Activated CD4-positive, alpha-beta memory T cell treated with anti-CD3 and anti-CD28 coated beads, Interleukin-2, amount 10 ng/mL, durations not matched to agents 7 days and 5 days (primary cell): Measurements from ENCODE around the gene CAMTA1. TPM values are rescaled to one million over a fixed set of nuclear protein-coding genes. Genes with fewer than 3 reads are reported as not detected.
"Not testable (repeated sequence)": the region's sequence is repeated elsewhere in the genome, so short reads cannot be mapped to it uniquely, and the experiment has no call there.

Source experiments
- CTCF ChIA-PET: fragments of 350-600 bp; sonication (Branson Sonifier 250); formaldehyde crosslinking; loops from one replicate; lab custom pipeline; 2021; ENCODE audit warnings: antibody characterized with exemption, inconsistent platforms; lab: Charles Lee
- POLR2A ChIA-PET: fragments of 350-600 bp; sonication (Branson Sonifier 250); formaldehyde crosslinking; loops from one replicate; lab custom pipeline; 2021; ENCODE audit warnings: antibody characterized with exemption; lab: Charles Lee
- DNase-seq: peaks from one replicate; pipeline ENCODE4 v3.0.0-alpha.2; 2020
- H3K27ac Mint-ChIP-seq: one replicate; pipeline ENCODE4 v1.8.0; 2021; ENCODE audit warnings: mild to moderate bottlenecking, mixed read lengths
- H3K27me3 Mint-ChIP-seq: one replicate; pipeline ENCODE4 v1.8.0; 2021; ENCODE audit warnings: mixed read lengths
- H3K36me3 Mint-ChIP-seq: one replicate; pipeline ENCODE4 v1.8.0; 2021; ENCODE audit warnings: low read depth, mixed read lengths
- H3K4me1 Mint-ChIP-seq: one replicate; pipeline ENCODE4 v1.8.0; 2021; ENCODE audit warnings: mixed read lengths
- H3K4me3 Mint-ChIP-seq: one replicate; pipeline ENCODE4 v1.8.0; 2021; ENCODE audit warnings: mild to moderate bottlenecking, mixed read lengths
- H3K9me3 Mint-ChIP-seq: one replicate; pipeline ENCODE4 v1.8.0; 2021; ENCODE audit warnings: mixed read lengths
- total RNA-seq, 2 experiments: library from RNA; stranded (reverse); gene quantifications; one replicate each; pipeline ENCODE4 v1.2.3, GENCODE V29; 2021

CAMTA1 gene
- total RNA-seq, 2 experiments from 2014 or later: 43.0 to 47.3 TPM

DNA sequence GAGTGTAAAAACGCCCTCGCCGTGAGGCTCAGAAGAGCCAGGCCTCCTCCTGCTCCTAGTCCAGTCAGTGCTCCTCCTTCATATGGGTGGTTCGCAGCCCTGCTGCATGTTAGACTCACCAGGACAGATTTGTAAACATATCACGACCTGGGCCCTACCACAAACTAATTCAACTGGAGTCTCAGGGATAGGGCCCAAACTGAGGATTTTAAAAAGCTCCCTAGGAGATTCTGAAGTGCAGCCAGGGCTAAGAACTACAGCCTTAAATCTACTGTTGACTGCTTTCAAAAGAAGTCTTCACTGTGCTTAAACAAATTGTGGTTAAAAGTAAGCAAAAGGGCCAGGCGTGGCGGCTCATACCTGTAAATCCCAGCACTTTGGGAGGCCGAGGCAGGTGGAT is 57.0 kb downstream of the CAMTA1 start:
- POLR2A ChIA-PET: no interaction called here
- Mint-ChIP-seq H3K4me3 (no peak overlapping the region), H3K36me3 (peaks cover 9% of the 10 kb centered on the region), H3K27ac (no peak overlapping the region), H3K4me1 (no peaks in the 10 kb centered on the region), H3K9me3 (peaks cover 4% of the 10 kb centered on the region), H3K27me3 (no peaks in the 10 kb centered on the region)
- CTCF ChIA-PET: interaction anchor here (0.7 kb wide), 1 partner anchor 366 kb away, joined by 3 read pairs; no protein-coding TSS in a partner anchor
- DNase-seq: no peak

DNA sequence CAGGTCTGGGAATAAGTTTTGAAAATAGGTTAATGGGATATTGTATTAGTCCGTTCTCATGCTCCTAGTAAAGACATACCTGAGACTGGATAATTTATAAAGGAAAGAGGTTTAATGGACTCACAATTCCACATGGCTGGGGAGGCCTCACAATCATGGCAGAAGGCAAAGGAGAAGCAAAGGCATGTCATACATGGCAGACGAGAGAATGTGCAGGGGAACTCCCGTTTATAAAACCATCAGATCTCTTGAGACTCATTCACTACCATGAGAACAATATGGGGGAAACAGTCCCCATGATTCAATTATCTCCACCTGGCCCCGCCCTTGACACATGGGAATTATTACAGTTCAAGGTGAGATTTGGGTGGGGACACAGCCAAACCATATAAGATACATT is 60.5 kb downstream of the CAMTA1 start:
- DNase-seq, H3K27ac Mint-ChIP-seq, H3K4me3 Mint-ChIP-seq, POLR2A ChIA-PET, H3K36me3 Mint-ChIP-seq, H3K9me3 Mint-ChIP-seq, CTCF ChIA-PET, H3K27me3 Mint-ChIP-seq, H3K4me1 Mint-ChIP-seq: not testable (repeated sequence)

DNA sequence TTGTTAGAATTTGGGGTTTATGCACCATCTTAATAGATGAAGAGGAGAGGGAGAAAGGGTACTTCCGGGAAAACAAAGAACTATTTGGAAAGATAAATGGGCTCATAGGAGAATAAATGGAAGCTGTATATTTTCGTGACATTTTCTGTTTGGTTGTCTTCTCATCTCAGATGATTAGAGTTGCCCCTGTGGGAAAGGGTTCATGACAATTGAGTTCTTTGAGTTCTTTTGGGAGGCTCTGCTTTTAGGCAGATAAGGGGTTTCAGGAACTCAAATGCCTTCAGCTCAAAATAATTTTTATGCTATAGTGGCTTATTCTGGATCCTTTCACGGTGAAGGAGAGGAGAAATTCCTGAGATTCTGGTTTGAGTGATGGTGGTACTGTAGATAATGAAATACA is 63.6 kb downstream of the CAMTA1 start:
- H3K27me3 Mint-ChIP-seq: no peaks in the 10 kb centered on the region
- H3K27ac Mint-ChIP-seq: no peak overlapping the region
- peaks cover 4% of the 10 kb centered on the region for H3K9me3 Mint-ChIP-seq
- no peak overlapping the region for H3K4me3 Mint-ChIP-seq
- POLR2A ChIA-PET: no interaction called here
- H3K36me3 Mint-ChIP-seq: peaks cover 8% of the 10 kb centered on the region
- CTCF ChIA-PET: interaction anchor here (0.9 to 1.1 kb wide), 2 partner anchors 9 to 15 kb away, joined by 3 read pairs; no protein-coding TSS in a partner anchor
- no peak for DNase-seq
- no peaks in the 10 kb centered on the region for H3K4me1 Mint-ChIP-seq

DNA sequence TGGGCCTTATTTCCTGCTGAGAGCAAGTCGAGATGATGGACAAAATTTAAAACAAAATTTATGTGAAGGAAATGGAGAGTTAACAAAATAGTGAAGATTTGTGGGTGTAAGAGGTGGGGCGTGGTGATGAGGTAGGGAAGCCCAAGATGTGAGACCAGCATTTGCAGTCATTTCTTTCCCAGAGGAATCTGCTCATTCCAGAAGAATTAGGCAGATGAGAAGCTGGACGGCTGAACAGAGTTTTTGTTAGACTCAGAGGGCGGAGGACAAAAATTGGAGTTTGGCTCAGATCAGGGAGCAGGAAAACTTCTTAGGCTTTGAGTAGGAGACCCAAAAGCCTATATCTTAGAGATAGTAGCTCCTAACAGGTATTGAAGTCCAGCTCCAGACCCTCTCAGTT is 65.3 kb downstream of the CAMTA1 start:
- no peak overlapping the region for H3K4me3 Mint-ChIP-seq
- CTCF ChIA-PET: no interaction called here
- no peak for DNase-seq
- POLR2A ChIA-PET: no interaction called here
- no peak overlapping the region for H3K27ac Mint-ChIP-seq
- H3K4me1 Mint-ChIP-seq: no peaks in the 10 kb centered on the region
- H3K36me3 Mint-ChIP-seq: peaks cover 5% of the 10 kb centered on the region
- peaks cover 3% of the 10 kb centered on the region for H3K9me3 Mint-ChIP-seq
- H3K27me3 Mint-ChIP-seq: no peaks in the 10 kb centered on the region

DNA sequence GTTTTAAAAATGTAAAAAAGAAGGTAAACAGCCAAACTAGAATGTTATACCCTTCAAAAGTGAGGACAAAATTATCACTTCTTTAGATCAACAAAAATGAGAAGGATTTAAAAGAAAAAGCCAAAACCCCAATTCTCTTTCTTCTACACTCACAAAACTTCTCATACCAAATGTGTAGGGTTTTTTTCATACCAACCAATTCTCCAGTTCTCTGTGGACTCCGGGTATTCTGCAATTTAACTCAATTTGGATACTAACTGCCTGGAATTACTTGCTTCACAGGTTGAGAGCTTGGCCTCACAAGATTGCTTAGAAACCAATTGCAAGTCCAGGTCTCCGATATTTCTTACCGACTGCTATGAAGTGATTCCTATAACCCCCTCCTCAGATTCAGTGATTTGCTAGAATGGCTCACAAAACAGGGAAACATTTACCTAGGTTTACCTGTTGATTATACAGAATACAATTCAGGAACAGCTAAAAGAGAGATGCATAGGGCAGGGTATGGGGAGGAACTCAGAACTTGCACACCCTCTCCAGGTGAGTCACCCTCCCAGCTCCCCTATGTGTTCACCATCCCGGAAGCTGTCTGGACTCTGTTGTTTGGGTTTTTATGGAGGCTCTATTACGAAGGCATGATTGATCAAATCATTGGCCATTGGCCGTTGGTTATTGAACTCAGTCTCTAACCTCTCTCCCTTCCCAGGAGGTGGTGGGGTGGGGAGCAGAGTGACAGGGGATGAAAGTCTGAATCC is 67.1 kb downstream of the CAMTA1 start:
- no peaks in the 10 kb centered on the region for H3K9me3 Mint-ChIP-seq
- no peak for DNase-seq
- no peak overlapping the region for H3K4me3 Mint-ChIP-seq
- H3K27ac Mint-ChIP-seq: no peak overlapping the region
- H3K27me3 Mint-ChIP-seq: no peaks in the 10 kb centered on the region
- H3K4me1 Mint-ChIP-seq: no peaks in the 10 kb centered on the region
- POLR2A ChIA-PET: no interaction called here
- CTCF ChIA-PET: no interaction called here
- H3K36me3 Mint-ChIP-seq: peaks cover 3% of the 10 kb centered on the region

DNA sequence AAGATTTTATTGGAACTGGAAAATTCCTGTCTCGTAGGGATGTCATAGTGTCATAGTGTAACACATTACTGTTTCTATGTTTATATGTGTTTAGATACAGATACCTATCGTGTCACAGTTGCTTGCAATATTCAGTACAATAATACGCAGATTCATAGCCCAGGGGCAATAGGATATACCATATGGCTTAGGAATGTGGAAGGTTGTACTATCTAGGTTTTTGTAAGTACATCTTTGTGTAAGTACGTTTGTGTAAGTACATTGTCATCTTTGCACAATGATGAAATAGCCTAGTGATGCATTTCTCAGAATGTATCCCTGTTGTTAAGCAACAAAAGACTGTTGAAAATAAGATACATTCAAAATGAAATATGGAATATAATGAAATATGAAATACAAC is 68.9 kb downstream of the CAMTA1 start:
- Mint-ChIP-seq H3K4me3 (no peak overlapping the region), H3K27me3 (no peaks in the 10 kb centered on the region), H3K9me3 (no peaks in the 10 kb centered on the region), H3K36me3 (peaks cover 3% of the 10 kb centered on the region), H3K27ac (no peak overlapping the region), H3K4me1 (no peaks in the 10 kb centered on the region)
- no peak for DNase-seq
- POLR2A ChIA-PET: no interaction called here
- CTCF ChIA-PET: no interaction called here

DNA sequence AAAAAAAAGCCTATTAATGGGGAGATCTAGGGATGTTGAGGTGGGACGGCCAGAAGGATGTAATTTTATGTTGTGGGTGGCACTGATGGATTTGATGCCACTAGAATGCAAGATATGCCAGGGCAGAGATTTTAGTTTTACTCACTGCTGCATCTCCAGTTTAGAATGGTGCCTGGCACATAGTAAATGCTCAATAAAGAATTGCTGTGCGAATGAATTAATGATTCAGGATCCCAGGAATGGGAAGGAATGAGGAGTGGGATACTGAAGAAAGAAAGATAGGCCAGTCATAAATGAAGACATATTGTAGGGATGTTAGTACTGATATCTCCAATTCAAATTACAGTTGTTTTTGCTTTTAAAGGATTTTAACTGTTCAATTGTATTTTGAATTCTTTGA is 72.6 kb downstream of the CAMTA1 start:
- H3K4me1 Mint-ChIP-seq: no peaks in the 10 kb centered on the region
- no peak overlapping the region for H3K27ac Mint-ChIP-seq
- no peak for DNase-seq
- H3K9me3 Mint-ChIP-seq: no peaks in the 10 kb centered on the region
- H3K36me3 Mint-ChIP-seq: peaks cover 2% of the 10 kb centered on the region
- POLR2A ChIA-PET: interaction anchor here (1.2 kb wide), 1 partner anchor 16 kb away, joined by 3 read pairs; no protein-coding TSS in a partner anchor
- no peaks in the 10 kb centered on the region for H3K27me3 Mint-ChIP-seq
- CTCF ChIA-PET: no interaction called here
- no peak overlapping the region for H3K4me3 Mint-ChIP-seq

DNA sequence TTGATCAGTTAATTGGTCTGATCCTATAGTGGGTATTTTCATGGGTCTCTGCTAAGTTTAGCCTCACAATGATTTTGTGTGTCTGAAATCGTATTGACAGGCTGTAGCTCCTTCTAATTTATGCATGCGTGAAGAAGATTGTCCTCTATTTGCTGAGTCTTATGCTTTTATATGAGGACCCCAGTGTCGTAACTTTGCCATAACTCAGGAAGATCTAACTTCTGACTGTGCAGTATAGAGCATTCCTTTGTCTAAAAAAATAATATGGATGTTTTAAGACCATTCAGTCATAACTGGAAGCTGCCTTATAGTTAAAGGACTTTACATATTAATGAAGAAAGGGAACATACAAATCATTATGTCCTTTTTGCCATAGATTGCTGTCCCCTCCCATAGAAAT is 73.3 kb downstream of the CAMTA1 start:
- peaks cover 2% of the 10 kb centered on the region for H3K36me3 Mint-ChIP-seq
- ChIA-PET CTCF (interaction anchor here (1.0 kb wide), 1 partner anchor 11 kb away, joined by 4 read pairs; no protein-coding TSS in a partner anchor), POLR2A (interaction anchor here (1.2 kb wide), 1 partner anchor 15 kb away, joined by 3 read pairs; no protein-coding TSS in a partner anchor)
- no peaks in the 10 kb centered on the region for H3K27me3 Mint-ChIP-seq
- H3K27ac Mint-ChIP-seq: no peak overlapping the region
- no peaks in the 10 kb centered on the region for H3K9me3 Mint-ChIP-seq
- DNase-seq: no peak
- no peaks in the 10 kb centered on the region for H3K4me1 Mint-ChIP-seq
- no peak overlapping the region for H3K4me3 Mint-ChIP-seq

DNA sequence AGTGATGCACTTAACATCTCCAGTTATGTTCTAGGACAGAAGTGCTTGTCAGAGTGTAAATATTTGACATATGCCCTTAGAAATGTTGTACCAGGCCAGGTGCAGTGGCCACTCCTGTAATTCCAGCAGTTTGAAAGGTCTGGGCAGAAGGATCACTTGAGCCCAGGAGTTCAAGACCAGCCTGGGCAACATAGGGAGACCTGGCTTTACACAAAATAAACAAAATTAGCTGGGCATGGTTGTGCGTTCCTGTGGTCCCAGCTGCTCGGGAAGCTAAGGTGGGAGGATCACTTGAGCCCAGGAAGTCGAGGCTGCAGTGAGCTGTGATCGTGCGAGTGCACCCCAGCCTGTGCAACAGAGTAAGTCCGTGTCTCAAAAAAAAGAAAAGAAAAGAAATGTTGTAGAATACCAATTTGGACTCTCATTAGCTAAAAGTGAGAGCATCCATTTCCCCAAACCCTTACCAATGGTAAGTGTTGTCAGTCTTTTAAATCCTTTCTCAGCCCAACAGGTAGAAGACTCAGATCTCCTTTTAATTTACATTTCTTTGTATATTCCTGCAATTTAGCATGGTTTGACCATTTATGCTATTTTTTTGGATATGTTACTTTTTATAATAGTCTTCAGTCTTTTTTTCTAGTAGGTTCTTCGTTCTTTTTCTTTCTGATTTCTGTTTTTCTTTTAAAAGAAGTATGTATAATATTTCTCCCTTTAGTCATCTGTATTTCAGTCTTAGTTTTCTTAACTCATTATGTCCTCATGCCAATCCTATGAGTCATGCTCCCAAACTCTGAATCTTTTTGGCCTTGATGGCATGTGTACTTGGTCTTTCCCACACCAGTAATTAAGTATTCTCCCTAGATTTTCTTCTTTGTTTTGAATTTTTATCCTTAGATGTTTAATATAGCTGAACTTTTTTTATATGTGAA is 74.4 kb downstream of the CAMTA1 start:
- no peaks in the 10 kb centered on the region for H3K9me3 Mint-ChIP-seq
- CTCF ChIA-PET: interaction anchor here (0.6 kb wide), 1 partner anchor 21 kb away, joined by 3 read pairs; no protein-coding TSS in a partner anchor
- H3K36me3 Mint-ChIP-seq: peaks cover 2% of the 10 kb centered on the region
- no peak for DNase-seq
- no peak overlapping the region for H3K27ac Mint-ChIP-seq
- no peak overlapping the region for H3K4me3 Mint-ChIP-seq
- no peaks in the 10 kb centered on the region for H3K4me1 Mint-ChIP-seq
- no peaks in the 10 kb centered on the region for H3K27me3 Mint-ChIP-seq
- POLR2A ChIA-PET: no interaction called here

DNA sequence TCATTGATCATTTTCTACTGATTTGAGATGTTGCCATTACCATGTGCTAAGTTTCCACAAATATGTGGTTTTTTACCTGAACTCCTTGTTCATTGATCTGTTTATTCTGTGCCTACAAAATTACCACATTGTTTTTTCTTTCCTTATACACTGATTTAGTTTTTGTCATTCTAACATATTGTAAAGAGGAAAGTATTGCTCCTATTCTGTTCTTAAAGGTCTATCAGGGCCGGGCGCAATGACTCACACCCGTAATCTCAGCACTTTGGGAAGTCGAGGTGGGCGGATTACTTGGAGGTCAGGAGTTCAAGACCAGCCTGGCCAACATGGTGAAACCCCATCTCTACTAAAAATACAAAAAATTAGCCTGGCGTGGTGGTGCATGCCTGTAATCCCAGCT is 75.1 kb downstream of the CAMTA1 start:
- no peaks in the 10 kb centered on the region for H3K4me1 Mint-ChIP-seq
- no peak for DNase-seq
- no peaks in the 10 kb centered on the region for H3K9me3 Mint-ChIP-seq
- ChIA-PET POLR2A (no interaction called here), CTCF (no interaction called here)
- H3K36me3 Mint-ChIP-seq: peaks cover 2% of the 10 kb centered on the region
- H3K27me3 Mint-ChIP-seq: no peaks in the 10 kb centered on the region
- H3K4me3 Mint-ChIP-seq: no peak overlapping the region
- no peak overlapping the region for H3K27ac Mint-ChIP-seq

DNA sequence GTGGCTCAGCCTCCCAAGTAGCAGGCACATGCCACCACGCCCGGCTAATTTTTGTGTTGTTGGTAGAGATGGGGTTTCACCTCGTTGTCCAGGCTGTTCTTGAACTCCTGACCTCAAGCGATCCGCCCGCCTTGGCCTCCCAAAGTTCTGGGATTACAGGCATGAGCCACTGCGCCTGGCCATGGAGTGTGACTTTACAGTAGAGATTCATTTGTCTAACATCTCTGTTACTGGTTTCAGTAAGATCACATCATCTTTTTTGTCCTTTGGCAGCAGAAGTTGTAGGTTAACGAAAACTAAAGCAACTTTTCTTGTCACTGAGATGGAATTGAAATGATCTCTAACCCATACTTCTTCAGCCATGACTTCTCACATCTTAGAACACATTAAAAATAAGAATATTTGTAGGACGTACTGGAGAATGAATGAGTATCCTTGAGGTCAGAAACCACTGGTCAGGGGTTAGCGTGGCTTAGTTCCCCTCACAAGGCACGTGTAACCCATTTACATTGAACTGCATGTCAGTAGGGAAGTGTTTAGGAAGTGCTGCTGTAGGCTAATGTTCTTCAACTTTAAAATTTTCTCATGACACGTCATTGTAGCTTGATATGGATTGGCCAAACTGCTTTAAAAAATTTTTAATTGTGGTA is 75.9 kb downstream of the CAMTA1 start:
- POLR2A ChIA-PET: no interaction called here
- no peaks in the 10 kb centered on the region for H3K4me1 Mint-ChIP-seq
- H3K27ac Mint-ChIP-seq: no peak overlapping the region
- no peaks in the 10 kb centered on the region for H3K9me3 Mint-ChIP-seq
- DNase-seq: no peak
- H3K36me3 Mint-ChIP-seq: peaks cover 2% of the 10 kb centered on the region
- CTCF ChIA-PET: no interaction called here
- H3K27me3 Mint-ChIP-seq: no peaks in the 10 kb centered on the region
- no peak overlapping the region for H3K4me3 Mint-ChIP-seq

DNA sequence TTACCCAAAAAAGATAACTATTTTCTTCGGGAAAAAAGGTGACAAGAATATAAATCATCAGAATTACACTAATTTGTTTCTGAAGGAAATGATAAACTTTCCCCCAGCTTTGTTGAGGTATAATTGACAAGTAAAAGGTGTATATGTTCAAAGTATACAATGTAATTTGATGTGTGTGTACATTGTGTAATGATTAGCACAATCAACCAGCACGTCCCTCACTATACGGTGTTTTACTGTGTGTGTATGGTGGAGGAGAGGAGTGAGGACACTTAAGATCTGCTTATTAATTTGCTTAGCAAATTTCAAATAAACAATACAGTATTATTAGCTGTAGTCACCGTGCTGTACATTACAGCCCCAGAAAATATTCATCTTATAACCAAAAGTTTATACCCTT is 77.7 kb downstream of the CAMTA1 start:
- Mint-ChIP-seq H3K4me1 (no peaks in the 10 kb centered on the region), H3K9me3 (no peaks in the 10 kb centered on the region), H3K4me3 (no peak overlapping the region), H3K27ac (no peak overlapping the region), H3K27me3 (no peaks in the 10 kb centered on the region), H3K36me3 (peaks cover 2% of the 10 kb centered on the region)
- no peak for DNase-seq
- POLR2A ChIA-PET: no interaction called here
- CTCF ChIA-PET: no interaction called here

DNA sequence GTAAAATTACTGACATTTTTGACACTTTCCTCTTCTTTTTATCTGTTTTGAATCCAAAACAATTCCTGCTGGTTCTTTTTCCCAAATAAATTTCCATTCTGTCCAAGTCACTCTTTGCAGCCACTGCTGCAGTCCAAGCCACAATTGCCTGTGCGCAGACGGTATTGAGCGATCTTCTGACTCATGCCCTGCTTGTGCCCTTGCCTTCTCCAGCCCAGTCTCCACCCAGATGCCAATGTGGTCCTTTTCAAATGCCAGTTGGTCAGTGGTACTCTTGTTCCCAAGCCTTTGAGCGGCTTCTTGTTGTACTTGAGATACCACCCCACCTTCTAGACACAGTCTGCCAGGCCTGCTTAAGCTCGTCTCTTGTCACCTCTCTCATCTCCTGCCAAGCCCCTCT is 78.9 kb downstream of the CAMTA1 start:
- no peaks in the 10 kb centered on the region for H3K9me3 Mint-ChIP-seq
- ChIA-PET POLR2A (no interaction called here), CTCF (no interaction called here)

More for the DNA sequence above, 78.9 kb downstream of the CAMTA1 start:
- Mint-ChIP-seq H3K27me3 (no peaks in the 10 kb centered on the region), H3K4me3 (no peak overlapping the region), H3K4me1 (peaks cover 9% of the 10 kb centered on the region), H3K27ac (no peak overlapping the region), H3K36me3 (peaks cover 2% of the 10 kb centered on the region)
- DNase-seq: no peak
